ENCODE results near the gene SLC7A7.
"Not testable (repeated sequence)": the region's sequence is repeated elsewhere in the genome, so short reads cannot be mapped to it uniquely, and the experiment has no call there.

SLC7A7 gene

DNA sequence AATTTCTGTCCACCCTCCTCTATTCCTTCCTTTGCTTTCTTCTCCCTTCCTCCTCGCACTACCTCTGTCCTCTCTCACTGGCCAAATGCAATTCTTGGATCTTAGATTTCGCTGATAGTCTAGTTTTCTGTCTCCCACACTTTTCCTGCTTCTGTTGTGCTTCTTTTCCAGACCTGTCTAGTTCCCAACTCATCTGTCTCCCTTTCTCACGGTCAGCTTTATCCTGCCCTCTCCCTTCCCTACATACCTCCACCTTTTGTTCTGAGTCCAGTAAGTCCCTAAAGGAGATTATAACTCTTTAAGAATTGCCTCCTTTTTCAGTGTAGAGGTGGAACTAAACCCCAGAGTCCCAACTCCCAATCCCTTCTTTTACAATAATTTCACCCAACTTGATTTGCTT, 20.3 kb upstream of the SLC7A7 start:
- TF ChIP-seq, protein P1, sequence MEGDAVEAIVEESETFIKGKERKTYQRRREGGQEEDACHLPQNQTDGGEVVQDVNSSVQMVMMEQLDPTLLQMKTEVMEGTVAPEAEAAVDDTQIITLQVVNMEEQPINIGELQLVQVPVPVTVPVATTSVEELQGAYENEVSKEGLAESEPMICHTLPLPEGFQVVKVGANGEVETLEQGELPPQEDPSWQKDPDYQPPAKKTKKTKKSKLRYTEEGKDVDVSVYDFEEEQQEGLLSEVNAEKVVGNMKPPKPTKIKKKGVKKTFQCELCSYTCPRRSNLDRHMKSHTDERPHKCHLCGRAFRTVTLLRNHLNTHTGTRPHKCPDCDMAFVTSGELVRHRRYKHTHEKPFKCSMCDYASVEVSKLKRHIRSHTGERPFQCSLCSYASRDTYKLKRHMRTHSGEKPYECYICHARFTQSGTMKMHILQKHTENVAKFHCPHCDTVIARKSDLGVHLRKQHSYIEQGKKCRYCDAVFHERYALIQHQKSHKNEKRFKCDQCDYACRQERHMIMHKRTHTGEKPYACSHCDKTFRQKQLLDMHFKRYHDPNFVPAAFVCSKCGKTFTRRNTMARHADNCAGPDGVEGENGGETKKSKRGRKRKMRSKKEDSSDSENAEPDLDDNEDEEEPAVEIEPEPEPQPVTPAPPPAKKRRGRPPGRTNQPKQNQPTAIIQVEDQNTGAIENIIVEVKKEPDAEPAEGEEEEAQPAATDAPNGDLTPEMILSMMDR (IDR thresholded peaks at IDR 0.05; ENCODE audit: insufficient read depth, low read length, poor library complexity, severe bottlenecking), result no peak
- no peak for DNase-seq (ENCODE audit: extremely low read depth, insufficient read length)
- H3K36me3 ChIP-seq (ENCODE audit: control insufficient read depth, insufficient read depth, low read length), result peaks cover 5% of the 10 kb centered on the region
- no peaks in the 10 kb centered on the region for H3K27me3 ChIP-seq (replicated peaks; ENCODE audit: control insufficient read depth, insufficient read depth, low read length)
- H3K4me3 ChIP-seq (replicated peaks; ENCODE audit: low read depth, low read length), result no peak overlapping the region

DNA sequence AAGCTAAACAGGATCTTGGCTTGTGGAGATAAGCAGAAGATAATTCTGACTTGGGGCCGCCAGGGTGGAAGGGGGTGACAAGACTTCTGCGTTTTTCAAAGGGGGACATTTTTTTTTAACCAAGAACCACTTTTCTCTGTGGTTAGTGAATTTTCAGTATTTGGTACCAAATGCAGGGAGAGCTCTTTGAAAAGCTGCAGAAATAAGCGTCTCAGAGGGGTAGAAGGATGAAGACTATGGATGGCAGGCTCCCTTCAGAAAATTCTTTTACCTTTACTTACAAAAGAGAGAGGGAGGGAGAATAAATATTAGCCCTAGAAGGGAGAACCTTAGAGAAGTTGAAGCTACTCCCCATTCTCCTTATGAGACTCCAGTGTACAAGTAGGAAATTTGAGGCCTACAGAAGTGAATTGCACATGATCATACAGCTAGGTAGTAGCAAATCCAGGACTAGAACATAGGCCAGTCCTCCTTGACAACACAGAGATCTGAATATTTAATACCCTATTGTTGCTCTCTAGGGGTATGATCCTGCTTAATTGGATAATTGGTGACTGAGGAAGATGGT, 15.3 kb upstream of the SLC7A7 start:
- Histone ChIP-seq H3K4me3 (replicated peaks; ENCODE audit: low read depth, low read length) (peak overlapping the region; percentile 80), H3K36me3 (ENCODE audit: control insufficient read depth, insufficient read depth, low read length) (peaks cover 5% of the 10 kb centered on the region), H3K27me3 (replicated peaks; ENCODE audit: control insufficient read depth, insufficient read depth, low read length) (no peaks in the 10 kb centered on the region)
- TF ChIP-seq, protein P1 (IDR thresholded peaks at IDR 0.05; ENCODE audit: insufficient read depth, low read length, poor library complexity, severe bottlenecking), result no peak
- no peak for DNase-seq (ENCODE audit: extremely low read depth, insufficient read length)

DNA sequence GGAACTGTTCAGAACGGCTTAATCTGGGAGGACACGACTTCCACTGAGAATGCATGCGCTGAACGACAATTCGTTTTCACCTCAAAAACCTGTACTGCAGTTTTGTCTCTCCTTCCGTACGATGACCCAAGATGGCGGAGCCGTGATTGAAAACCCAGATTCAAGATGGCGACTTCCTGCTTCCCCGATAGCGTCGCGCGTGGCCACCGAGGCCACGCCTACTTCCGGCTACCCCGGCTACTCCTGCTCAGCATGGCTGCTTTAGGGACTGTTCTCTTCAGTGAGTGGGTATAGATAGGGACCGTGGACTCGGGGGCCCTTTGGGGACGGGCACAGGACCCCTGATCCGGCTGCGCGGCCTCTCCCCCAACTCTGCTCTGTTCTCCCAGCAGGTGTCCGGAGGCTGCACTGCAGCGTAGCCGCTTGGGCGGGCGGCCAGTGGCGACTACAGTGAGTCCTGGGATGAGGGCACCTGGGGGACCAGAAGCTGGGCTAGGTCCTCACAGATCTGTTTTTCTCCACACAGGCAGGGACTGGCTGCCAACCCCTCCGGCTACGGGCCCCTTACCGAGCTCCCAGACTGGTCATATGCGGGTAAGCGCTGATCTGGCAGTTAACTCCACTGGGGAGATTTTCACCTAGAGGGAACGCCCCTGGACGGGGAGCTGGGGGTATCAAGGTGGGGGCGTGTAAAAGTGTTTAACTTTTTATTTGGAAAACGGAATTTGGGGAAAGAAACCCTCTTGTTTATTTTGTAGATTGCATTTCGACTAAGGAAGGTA, 14.6 kb upstream of the SLC7A7 start, which contains the start of gene MRPL52:
MRPL52 (plus strand) TSS at position 227 of the 782 bp plus-strand sequence; CDS start at position 253, 26 bp downstream.
- DNase-seq (ENCODE audit: extremely low read depth, insufficient read length), result peak; percentile 96
- peaks cover 5% of the 10 kb centered on the region for H3K36me3 ChIP-seq (ENCODE audit: control insufficient read depth, insufficient read depth, low read length)
- TF ChIP-seq, protein P1 (IDR thresholded peaks at IDR 0.05; ENCODE audit: insufficient read depth, low read length, poor library complexity, severe bottlenecking), result no peak
- no peaks in the 10 kb centered on the region for H3K27me3 ChIP-seq (replicated peaks; ENCODE audit: control insufficient read depth, insufficient read depth, low read length)
- H3K4me3 ChIP-seq (replicated peaks; ENCODE audit: low read depth, low read length), result peak within 1 kb of the TSS; percentile 80

DNA sequence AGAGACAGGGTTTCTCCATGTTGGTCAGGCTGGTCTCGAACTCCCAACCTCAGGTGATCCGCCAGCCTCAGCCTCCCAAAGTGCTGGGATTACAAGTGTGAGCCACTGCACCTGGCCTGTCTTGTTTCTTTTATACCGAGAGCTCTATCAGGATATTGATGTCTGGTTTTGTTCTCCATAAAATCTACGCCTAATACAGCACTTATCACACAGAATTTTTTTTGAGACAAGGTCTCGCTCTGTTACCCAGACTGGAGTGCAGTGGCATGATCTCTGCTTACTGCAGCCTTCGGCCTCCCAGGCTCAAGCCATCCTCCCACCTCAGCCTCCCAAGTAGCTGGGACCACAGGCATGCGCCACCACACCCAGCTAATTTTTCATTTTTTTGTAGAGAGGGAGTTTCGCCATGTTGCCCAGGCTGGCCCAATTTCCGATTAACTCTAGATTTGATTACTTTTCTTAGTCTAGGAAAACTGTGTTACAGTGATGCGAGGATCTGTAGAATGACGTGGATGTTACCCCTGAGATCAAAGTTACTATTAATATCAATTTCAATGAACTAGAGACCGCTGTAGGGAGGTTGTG, 13.9 kb upstream of the SLC7A7 start:
- not testable (repeated sequence) for H3K27me3 ChIP-seq (replicated peaks; ENCODE audit: control insufficient read depth, insufficient read depth, low read length); DNase-seq (ENCODE audit: extremely low read depth, insufficient read length); H3K36me3 ChIP-seq (ENCODE audit: control insufficient read depth, insufficient read depth, low read length)
- peak overlapping the region; percentile 80 for H3K4me3 ChIP-seq (replicated peaks; ENCODE audit: low read depth, low read length)

DNA sequence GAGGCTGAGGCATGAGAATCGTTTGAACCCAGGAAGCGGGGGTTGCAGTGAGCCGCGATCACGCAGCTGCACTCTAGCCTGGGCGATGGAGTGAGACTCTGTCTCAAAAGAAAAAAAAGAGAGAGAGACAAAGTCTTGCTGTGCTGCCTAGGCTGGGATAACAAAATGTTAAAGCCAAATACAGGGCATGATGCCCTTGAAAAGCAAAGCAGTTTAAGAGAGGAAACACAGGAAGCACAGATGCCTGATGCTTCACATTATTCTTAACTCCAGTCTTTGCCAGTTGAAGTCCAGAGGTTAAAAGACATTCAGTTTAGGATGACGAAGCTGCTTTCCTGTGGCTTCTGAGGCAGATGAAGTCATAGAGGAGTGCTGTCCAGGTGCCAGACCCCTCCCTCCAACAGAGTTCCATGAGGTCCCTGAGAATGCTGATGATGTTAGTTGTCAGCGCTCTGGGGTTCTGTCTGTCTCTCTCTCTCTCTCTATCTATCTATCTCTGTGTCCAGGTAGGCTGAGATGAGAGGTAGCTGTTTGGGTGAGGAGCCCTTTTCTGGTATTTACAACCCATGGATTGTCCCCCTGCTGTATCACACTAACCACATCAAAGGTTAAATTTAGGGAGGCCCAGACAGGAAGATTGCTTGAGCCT, 9.6 kb upstream of the SLC7A7 start:
- H3K27me3 ChIP-seq (replicated peaks; ENCODE audit: control insufficient read depth, insufficient read depth, low read length), result no peaks in the 10 kb centered on the region
- TF ChIP-seq, protein P1 (IDR thresholded peaks at IDR 0.05; ENCODE audit: insufficient read depth, low read length, poor library complexity, severe bottlenecking), result no peak
- H3K4me3 ChIP-seq (replicated peaks; ENCODE audit: low read depth, low read length), result no peak overlapping the region
- H3K36me3 ChIP-seq (ENCODE audit: control insufficient read depth, insufficient read depth, low read length), result no peaks in the 10 kb centered on the region
- DNase-seq (ENCODE audit: extremely low read depth, insufficient read length), result no peak
